H1 (cell line): ENCODE measurements around the gene UBE2K. TPM values are rescaled to one million over a fixed set of nuclear protein-coding genes. Genes with fewer than 3 reads are reported as not detected.

ENCODE experiments used
- CTCF ChIA-PET: fragments of 300-600 bp; sonication (Branson Sonifier 250); formaldehyde crosslinking; loops from one replicate; lab custom pipeline; 2021; ENCODE audit not compliant: partially characterized antibody; lab: Charles Lee
- POLR2A ChIA-PET: fragments of 300-600 bp; sonication (Branson Sonifier 250); formaldehyde crosslinking; loops from one replicate; lab custom pipeline; 2021; ENCODE audit warnings: inconsistent platforms; ENCODE audit not compliant: partially characterized antibody; lab: Charles Lee
- DNase-seq, 2 experiments: peaks; one replicate each; pipeline versions ENCODE4 v3.0.0 to v3.0.0-alpha.2; 2010 to 2022; ENCODE audit warnings: low spot score in 2 of 2, low read depth in 1 of 2, mixed read lengths in 1 of 2
- FAIRE-seq: peaks from 2 replicates; lab custom pipeline; 2011; peaks lifted over from hg19 to GRCh38; lab: Jason Lieb, UNC
- H2AFZ ChIP-seq: 2 replicates; pipeline ENCODE4 v1.8.1; 2012; ENCODE audit warnings: low read length, inconsistent platforms
- H2AK5ac ChIP-seq: 2 replicates; pipeline ENCODE4 v1.6.1; 2013; ENCODE audit warnings: low read depth, low read length
- H2BK120ac ChIP-seq: replicated peaks from 2 replicates; pipeline ENCODE3; 2013; ENCODE audit warnings: low read depth, low read length, inconsistent platforms
- H2BK12ac ChIP-seq: 2 replicates; pipeline ENCODE4 v1.6.1; 2013; ENCODE audit warnings: low read depth, low read length
- H2BK15ac ChIP-seq: 2 replicates; pipeline ENCODE4 v1.6.1; 2013; ENCODE audit warnings: low read length
- H2BK20ac ChIP-seq: 2 replicates; pipeline ENCODE4 v1.6.1; 2013; ENCODE audit warnings: low read length
- H2BK5ac ChIP-seq: 2 replicates; pipeline ENCODE4 v1.6.1; 2013; ENCODE audit warnings: low read depth, low read length
- H3K14ac ChIP-seq: 2 replicates; pipeline ENCODE4 v1.6.1; 2013; ENCODE audit warnings: inconsistent platforms; ENCODE audit not compliant: insufficient read length
- H3K18ac ChIP-seq: 2 replicates; pipeline ENCODE4 v1.6.1; 2013; ENCODE audit warnings: low read length; ENCODE audit errors: extremely low read depth
- H3K23ac ChIP-seq: 2 replicates; pipeline ENCODE4 v1.6.1; 2013; ENCODE audit warnings: inconsistent platforms; ENCODE audit not compliant: insufficient read length
- H3K23me2 ChIP-seq: 2 replicates; pipeline ENCODE4 v1.6.1; 2013; ENCODE audit warnings: low read depth, low read length
- H3K27ac ChIP-seq: 2 replicates; pipeline ENCODE4 v1.6.1; 2011; ENCODE audit warnings: low read depth, low read length, inconsistent platforms
- H3K27me3 ChIP-seq, 4 experiments: replicated peaks in 1 of 4; 1 replicate in 1 of 4; 2 replicates in 3 of 4; pipeline versions ENCODE4 v1.6.1 to v1.8.1; 2011 to 2013; ENCODE audit warnings: low read length in 3 of 4, mild to moderate bottlenecking in 3 of 4, inconsistent platforms in 2 of 4, mixed read lengths in 2 of 4, moderate library complexity in 1 of 4; ENCODE audit not compliant: control insufficient read depth in 3 of 4, insufficient read depth in 3 of 4; ENCODE audit errors: extremely low read depth in 1 of 4
- H3K36me3 ChIP-seq, 4 experiments: 2 replicates each; pipeline versions ENCODE4 v1.6.1 to v1.8.1; 2011 to 2013; ENCODE audit warnings: mild to moderate bottlenecking in 4 of 4, low read length in 3 of 4, moderate library complexity in 2 of 4, control low read depth in 1 of 4, inconsistent platforms in 1 of 4; ENCODE audit not compliant: insufficient read depth in 4 of 4, control insufficient read depth in 2 of 4
- H3K4ac ChIP-seq: replicated peaks from 2 replicates; pipeline ENCODE3; 2013; ENCODE audit warnings: low read length, low read depth, mixed read lengths, inconsistent platforms; ENCODE audit not compliant: insufficient read length
- H3K4me1 ChIP-seq, 4 experiments: replicated peaks in 1 of 4; 1 replicate in 1 of 4; 2 replicates in 3 of 4; pipeline versions ENCODE4 v1.6.1 to v1.8.1; 2011 to 2013; ENCODE audit warnings: low read length in 3 of 4, inconsistent platforms in 2 of 4, mixed read lengths in 1 of 4; ENCODE audit not compliant: insufficient read depth in 4 of 4, control insufficient read depth in 3 of 4
- H3K4me2 ChIP-seq, 2 experiments: 2 replicates each; pipeline versions ENCODE4 v1.6.1 to v1.8.1; 2011 to 2013; ENCODE audit warnings: low read depth in 2 of 2, low read length in 2 of 2, control low read depth in 1 of 2, inconsistent platforms in 1 of 2, mild to moderate bottlenecking in 1 of 2; ENCODE audit not compliant: insufficient read depth in 1 of 2
- H3K4me3 ChIP-seq, 4 experiments: fragments of 200-600, 300-600 bp in 1 of 4; sonication (generic), shearing (Covaris generic), sonication (Bioruptor Twin) in 1 of 4; 2 replicates each; pipeline versions ENCODE4 v1.5.1 to v1.8.1; 2011 to 2016; ENCODE audit warnings: low read length in 4 of 4, low read depth in 3 of 4, control low read depth in 2 of 4, inconsistent platforms in 2 of 4, mild to moderate bottlenecking in 2 of 4, mixed read lengths in 1 of 4, moderate library complexity in 1 of 4; ENCODE audit not compliant: insufficient read depth in 2 of 4; ENCODE audit errors: extremely low read depth in 1 of 4
- H3K56ac ChIP-seq: replicated peaks from 2 replicates; pipeline ENCODE3; 2013; ENCODE audit warnings: low read depth, mild to moderate bottlenecking, mixed read lengths, low read length, inconsistent platforms; ENCODE audit not compliant: insufficient read length
- H3K79me1 ChIP-seq: 2 replicates; pipeline ENCODE4 v1.6.1; 2013; ENCODE audit warnings: low read depth, low read length, control low read depth
- H3K79me2 ChIP-seq, 2 experiments: 2 replicates each; pipeline versions ENCODE4 v1.6.1 to v1.8.1; 2012 to 2013; ENCODE audit warnings: low read length in 2 of 2, mild to moderate bottlenecking in 2 of 2, inconsistent platforms in 1 of 2; ENCODE audit not compliant: insufficient read depth in 2 of 2, control insufficient read depth in 1 of 2
- H3K9ac ChIP-seq, 4 experiments: replicated peaks in 1 of 4; 1 replicate in 1 of 4; 2 replicates in 3 of 4; pipeline versions ENCODE4 v1.6.1 to v1.8.1; 2011 to 2013; ENCODE audit warnings: low read depth in 3 of 4, low read length in 3 of 4, control low read depth in 2 of 4, mild to moderate bottlenecking in 2 of 4, moderate library complexity in 2 of 4, inconsistent platforms in 1 of 4; ENCODE audit errors: extremely low read depth in 1 of 4
- H3K9me3 ChIP-seq, 2 experiments: 2 replicates each; pipeline versions ENCODE4 v1.6.1 to v1.8.1; 2012 to 2013; ENCODE audit warnings: mild to moderate bottlenecking in 2 of 2, moderate library complexity in 2 of 2, control low read depth in 1 of 2, inconsistent platforms in 1 of 2, low read depth in 1 of 2, low read length in 1 of 2, mixed read lengths in 1 of 2; ENCODE audit not compliant: insufficient read depth in 2 of 2
- H4K20me1 ChIP-seq, 2 experiments: replicated peaks in 1 of 2; 2 replicates each; pipeline versions ENCODE3 to v1.8.1; 2011 to 2013; ENCODE audit warnings: inconsistent platforms in 2 of 2, low read length in 2 of 2, mild to moderate bottlenecking in 1 of 2; ENCODE audit not compliant: insufficient read depth in 2 of 2, control insufficient read depth in 1 of 2
- H4K5ac ChIP-seq: 2 replicates; pipeline ENCODE4 v1.6.1; 2013; ENCODE audit warnings: low read length, low read depth, mixed read lengths, inconsistent platforms; ENCODE audit not compliant: insufficient read length
- H4K8ac ChIP-seq: 2 replicates; pipeline ENCODE4 v1.8.0; 2013; ENCODE audit warnings: mild to moderate bottlenecking, moderate library complexity, low read length, inconsistent platforms; ENCODE audit not compliant: insufficient read depth; ENCODE audit errors: extremely low read depth
- H4K91ac ChIP-seq: replicated peaks from 2 replicates; pipeline ENCODE3; 2013; ENCODE audit warnings: low read length, mixed read lengths, inconsistent platforms; ENCODE audit not compliant: insufficient read length
- ASH2L ChIP-seq: fragments of 200-600, 300-600 bp; sonication (generic); IDR thresholded peaks from one replicate; pipeline ENCODE4 v1.7.1; 2017; ENCODE audit warnings: low read length
- CBX5 ChIP-seq: fragments of 300-800, 300-1000 bp; sonication (generic); IDR thresholded peaks from 2 replicates; pipeline ENCODE4 v1.7.1; 2016; ENCODE audit warnings: antibody characterized with exemption, low read length, low read depth
- EGR1 ChIP-seq: IDR thresholded peaks from 2 replicates; pipeline ENCODE4 v1.6.1; 2011; ENCODE audit warnings: low read depth, low read length, borderline replicate concordance
- EZH2 ChIP-seq: fragments of 200-600 bp; sonication (generic); IDR thresholded peaks from 2 replicates; pipeline ENCODE4 v1.7.1; 2012; ENCODE audit warnings: low read depth, mild to moderate bottlenecking, moderate library complexity, low read length, inconsistent platforms; ENCODE audit not compliant: severe bottlenecking
- FOSL1 ChIP-seq: IDR thresholded peaks from 2 replicates; pipeline ENCODE4 v1.6.1; 2011; ENCODE audit warnings: mild to moderate bottlenecking, low read depth, low read length, moderate library complexity; ENCODE audit not compliant: insufficient read depth
- PHF8 ChIP-seq: fragments of 200-600 bp; sonication (generic); conservative IDR thresholded peaks from 2 replicates; pipeline ENCODE4 v1.7.1; 2012; ENCODE audit warnings: low read depth, mild to moderate bottlenecking, inconsistent platforms, low read length, moderate library complexity
- TEAD4 ChIP-seq: IDR thresholded peaks from 2 replicates; pipeline ENCODE4 v1.6.1; 2012; ENCODE audit warnings: low read depth, low read length, inconsistent platforms, mixed read lengths
- WGBS, 2 experiments: shearing (Covaris generic) in 1 of 2; methylation state at CpG; one replicate each; pipeline versions ENCODE4 v1.1.6 to v1.1.7; 2013 to 2015; ENCODE audit warnings: low lambda C conversion rate in 2 of 2, mixed read lengths in 2 of 2, inconsistent platforms in 1 of 2, low coverage in 1 of 2, missing lambda C conversion rate in 1 of 2; ENCODE audit not compliant: insufficient replicate concordance in 2 of 2, insufficient coverage in 1 of 2, insufficient read length in 1 of 2; ENCODE audit errors: extremely low coverage in 1 of 2, missing lambda C conversion rate in 1 of 2; 5-methylcytosine and 5-hydroxymethylcytosine counted together
- polyA plus RNA-seq, 7 experiments: library from polyadenylated mRNA; depleted of rRNA in 3 of 7; stranded (reverse) in 5 of 7; unstranded in 2 of 7; fragments of >200 nt in 5 of 7; fragments of 200-250 nt in 2 of 7; gene quantifications; 1 replicate in 5 of 7; 2 replicates in 1 of 7; 4 replicates in 1 of 7; pipeline versions ENCODE4 v1.2.1 to v1.2.3, GENCODE V29; 2011 to 2013; ENCODE audit warnings: missing spikeins in 2 of 7, mixed read lengths in 2 of 7
- total RNA-seq: library from RNA; stranded (reverse); fragmentation: NEBNext Ultra II Directional; extraction: Animal tissue kit (Norgen Biotek cat#: 25700); gene quantifications from 2 replicates; pipeline ENCODE4 v1.2.1, GENCODE V29; 2021
- TF ChIP-seq, protein P1 (sequence below), 3 experiments: IDR thresholded peaks; 1 replicate in 2 of 3; 2 replicates in 1 of 3; pipeline versions ENCODE4 v1.5.1 to v1.6.1; 2011; ENCODE audit warnings: low read length in 3 of 3, mild to moderate bottlenecking in 3 of 3, inconsistent platforms in 2 of 3, low read depth in 1 of 3, moderate library complexity in 1 of 3; ENCODE audit not compliant: insufficient read depth in 1 of 3; ENCODE audit errors: control extremely low read depth in 1 of 3
- TF ChIP-seq, protein P2 (sequence below): IDR thresholded peaks from 2 replicates; pipeline ENCODE4 v1.6.1; 2012; ENCODE audit warnings: low read length, inconsistent platforms

UBE2K gene
- total and polyA plus RNA-seq, 2 of the 8 experiments (the other 6 are each of a cell fraction or from before 2014, with no cell fraction given), result 53.6 to 174 TPM

DNA sequence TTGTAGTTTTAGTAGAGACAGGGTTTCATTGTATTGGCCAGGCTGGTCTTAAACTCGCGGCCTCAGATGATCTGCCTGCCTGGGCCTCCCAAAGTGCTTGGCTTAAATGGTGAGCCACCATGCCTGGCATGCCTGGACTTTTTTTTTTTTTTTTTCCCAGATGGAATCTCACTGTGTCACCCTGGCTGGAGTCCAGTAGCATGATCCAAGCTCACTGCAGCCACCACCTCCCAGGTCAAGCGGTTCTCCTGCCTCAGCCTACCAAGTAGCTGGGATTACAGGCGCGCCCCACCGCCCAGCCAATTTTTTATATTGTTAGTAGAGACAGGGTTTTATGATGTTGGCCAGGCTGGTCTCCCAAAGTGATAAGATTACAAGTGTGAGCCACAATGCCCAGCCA, 8.4 kb downstream of the UBE2K start:
- peak in 1 of 2 experiments; percentile 40 for DNase-seq
- POLR2A ChIA-PET, result interaction anchor here (1.3 to 4.0 kb wide), 2 partner anchors 7 to 69 kb away, joined by 4 to 26 read pairs; partner anchors contain the start of gene UBE2K
- TF ChIP-seq EGR1 (no peak), EZH2 (no peak), CBX5 (no peak), PHF8 (no peak), FOSL1 (no peak), TEAD4 (no peak), ASH2L (no peak)
- TF ChIP-seq, protein P1, sequence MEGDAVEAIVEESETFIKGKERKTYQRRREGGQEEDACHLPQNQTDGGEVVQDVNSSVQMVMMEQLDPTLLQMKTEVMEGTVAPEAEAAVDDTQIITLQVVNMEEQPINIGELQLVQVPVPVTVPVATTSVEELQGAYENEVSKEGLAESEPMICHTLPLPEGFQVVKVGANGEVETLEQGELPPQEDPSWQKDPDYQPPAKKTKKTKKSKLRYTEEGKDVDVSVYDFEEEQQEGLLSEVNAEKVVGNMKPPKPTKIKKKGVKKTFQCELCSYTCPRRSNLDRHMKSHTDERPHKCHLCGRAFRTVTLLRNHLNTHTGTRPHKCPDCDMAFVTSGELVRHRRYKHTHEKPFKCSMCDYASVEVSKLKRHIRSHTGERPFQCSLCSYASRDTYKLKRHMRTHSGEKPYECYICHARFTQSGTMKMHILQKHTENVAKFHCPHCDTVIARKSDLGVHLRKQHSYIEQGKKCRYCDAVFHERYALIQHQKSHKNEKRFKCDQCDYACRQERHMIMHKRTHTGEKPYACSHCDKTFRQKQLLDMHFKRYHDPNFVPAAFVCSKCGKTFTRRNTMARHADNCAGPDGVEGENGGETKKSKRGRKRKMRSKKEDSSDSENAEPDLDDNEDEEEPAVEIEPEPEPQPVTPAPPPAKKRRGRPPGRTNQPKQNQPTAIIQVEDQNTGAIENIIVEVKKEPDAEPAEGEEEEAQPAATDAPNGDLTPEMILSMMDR (IDR thresholded peaks at IDR 0.05; ENCODE audit: control extremely low read depth in 1 of 3, insufficient read depth in 1 of 3, low read depth in 1 of 3, low read length in 3 of 3), result no peak
- TF ChIP-seq, protein P2, sequence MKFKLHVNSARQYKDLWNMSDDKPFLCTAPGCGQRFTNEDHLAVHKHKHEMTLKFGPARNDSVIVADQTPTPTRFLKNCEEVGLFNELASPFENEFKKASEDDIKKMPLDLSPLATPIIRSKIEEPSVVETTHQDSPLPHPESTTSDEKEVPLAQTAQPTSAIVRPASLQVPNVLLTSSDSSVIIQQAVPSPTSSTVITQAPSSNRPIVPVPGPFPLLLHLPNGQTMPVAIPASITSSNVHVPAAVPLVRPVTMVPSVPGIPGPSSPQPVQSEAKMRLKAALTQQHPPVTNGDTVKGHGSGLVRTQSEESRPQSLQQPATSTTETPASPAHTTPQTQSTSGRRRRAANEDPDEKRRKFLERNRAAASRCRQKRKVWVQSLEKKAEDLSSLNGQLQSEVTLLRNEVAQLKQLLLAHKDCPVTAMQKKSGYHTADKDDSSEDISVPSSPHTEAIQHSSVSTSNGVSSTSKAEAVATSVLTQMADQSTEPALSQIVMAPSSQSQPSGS, result no peak

More for the DNA sequence above, 8.4 kb downstream of the UBE2K start:
- CTCF ChIA-PET, result interaction anchor here (0.6 kb wide), 2 partner anchors 8 to 542 kb away, joined by 3 read pairs; no protein-coding TSS in a partner anchor
- no peaks in the 10 kb centered on the region for H3K23me2 ChIP-seq
- no peak overlapping the region for H3K18ac ChIP-seq
- no peaks in the 10 kb centered on the region for H3K27me3 ChIP-seq
- H2BK15ac ChIP-seq, result no peak overlapping the region
- H3K79me1 ChIP-seq, result no peaks in the 10 kb centered on the region; the same call in 1 of the 2 replicates
- no peaks in the 10 kb centered on the region for H3K9me3 ChIP-seq
- H2AK5ac ChIP-seq, result no peak overlapping the region
- no peak overlapping the region for H3K23ac ChIP-seq
- H3K4me2 ChIP-seq, result no peak overlapping the region
- no peak overlapping the region for H4K8ac ChIP-seq
- peaks cover 0 to 10% (median 2%) of the 10 kb centered on the region in 4 experiments; a peak in 3 of 8 replicates for H3K36me3 ChIP-seq
- H4K91ac ChIP-seq, result no peak overlapping the region
- no peak overlapping the region for H2BK20ac ChIP-seq
- H3K4ac ChIP-seq, result no peak overlapping the region
- no peak overlapping the region for H2BK12ac ChIP-seq
- WGBS, 2 experiments, result 98% methylated on average over 6 of the region's 6 CpGs; no CpG with 5 or more reads in 1 of the 2 experiments
- H3K4me3 ChIP-seq, result no peak overlapping the region
- no peak overlapping the region for H3K27ac ChIP-seq
- 0 out of 7 replicates have a peak, but pooled peaks cover 0 to 3% (median 0%) of the 10 kb centered on the region in 4 experiments for H3K4me1 ChIP-seq
- peaks cover 59 to 97% of the 10 kb centered on the region in 2 experiments for H3K79me2 ChIP-seq
- H4K20me1 ChIP-seq, result peaks cover 16 to 26% of the 10 kb centered on the region in 2 experiments
- no peak overlapping the region for H4K5ac ChIP-seq
- H3K9ac ChIP-seq, result no peak overlapping the region
- no peak overlapping the region for H3K56ac ChIP-seq
- no peak overlapping the region for H2BK5ac ChIP-seq
- no peak for FAIRE-seq
- H2BK120ac ChIP-seq, result no peak overlapping the region
- H2AFZ ChIP-seq, result no peak overlapping the region
- no peak overlapping the region for H3K14ac ChIP-seq
